A549 (cell line): ENCODE results near the gene EGFL8.

Source experiments
- CHD2 ChIP-seq: fragments of 150-350 bp; IDR thresholded peaks from 2 replicates; pipeline ENCODE4 v1.6.1; 2014; ENCODE audit warnings: low read length; ENCODE audit not compliant: partially characterized antibody
- CTCF ChIP-seq: fragments of >200 bp; sonication (Bioruptor Twin); formaldehyde crosslinking; IDR thresholded peaks from 3 replicates; pipeline ENCODE4 v1.5.1; 2016
- GATA3 ChIP-seq: IDR thresholded peaks from 2 replicates; pipeline ENCODE4 v1.6.1; 2012; ENCODE audit warnings: borderline replicate concordance
- HDAC2 ChIP-seq: fragments of 200-600 bp; sonication (generic); IDR thresholded peaks from 2 replicates; pipeline ENCODE4 v1.6.1; 2016
- HEYL ChIP-seq: fragments of 250-450 bp; sonication (Bioruptor Pico); IDR thresholded peaks from 2 replicates; pipeline ENCODE4 v1.8.0; 2021; ENCODE audit warnings: mild to moderate bottlenecking, moderate library complexity
- HOXA7 ChIP-seq: fragments of 250-450 bp; sonication (Bioruptor Pico); IDR thresholded peaks from 2 replicates; pipeline ENCODE4 v1.5.0; 2020; ENCODE audit warnings: mild to moderate bottlenecking, moderate library complexity
- POLR2A ChIP-seq: IDR thresholded peaks from 2 replicates; pipeline ENCODE4 v1.6.1; 2012; ENCODE audit warnings: mild to moderate bottlenecking, low read length
- SMC3 ChIP-seq: fragments of >200 bp; sonication (Bioruptor Twin); formaldehyde crosslinking; IDR thresholded peaks from 3 replicates; pipeline ENCODE4 v1.6.1; 2018; ENCODE audit warnings: inconsistent platforms
- TP53 ChIP-seq: fragments of 250-450 bp; sonication (Bioruptor Pico); IDR thresholded peaks from 2 replicates; pipeline ENCODE4 v1.5.0; 2021; ENCODE audit warnings: mild to moderate bottlenecking, moderate library complexity
- TF ChIP-seq, protein P1 (sequence below): IDR thresholded peaks from 2 replicates; pipeline ENCODE4 v1.6.1; 2012

DNA sequence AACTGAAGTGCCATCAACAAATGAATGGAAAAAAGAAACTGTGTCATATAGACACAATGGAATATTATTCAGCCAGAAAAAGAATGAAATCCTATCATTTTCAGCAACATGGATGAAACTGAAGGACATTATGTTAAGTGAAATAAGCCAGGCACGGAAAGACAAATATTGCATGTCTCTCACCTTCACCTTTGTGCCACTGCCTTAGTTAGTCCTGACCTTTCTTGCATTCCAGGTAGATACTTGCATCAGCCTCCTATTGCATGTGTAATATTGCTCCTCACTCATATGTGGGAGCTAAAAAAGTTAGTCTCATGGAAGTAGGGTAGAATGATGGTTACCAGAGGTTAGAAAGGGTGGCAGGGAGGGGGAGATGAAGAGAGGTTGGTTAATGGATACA lies 44.6 kb downstream of the EGFL8 start:
- TF ChIP-seq TP53 (CRISPR knock-in tag): no peak
- TF ChIP-seq CTCF: no peak
- TF ChIP-seq, protein P1, sequence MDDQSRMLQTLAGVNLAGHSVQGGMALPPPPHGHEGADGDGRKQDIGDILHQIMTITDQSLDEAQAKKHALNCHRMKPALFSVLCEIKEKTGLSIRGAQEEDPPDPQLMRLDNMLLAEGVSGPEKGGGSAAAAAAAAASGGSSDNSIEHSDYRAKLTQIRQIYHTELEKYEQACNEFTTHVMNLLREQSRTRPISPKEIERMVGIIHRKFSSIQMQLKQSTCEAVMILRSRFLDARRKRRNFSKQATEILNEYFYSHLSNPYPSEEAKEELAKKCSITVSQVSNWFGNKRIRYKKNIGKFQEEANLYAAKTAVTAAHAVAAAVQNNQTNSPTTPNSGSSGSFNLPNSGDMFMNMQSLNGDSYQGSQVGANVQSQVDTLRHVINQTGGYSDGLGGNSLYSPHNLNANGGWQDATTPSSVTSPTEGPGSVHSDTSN: no peak
- TF ChIP-seq HEYL (CRISPR knock-in tag): no peak
- no peak for TF ChIP-seq HDAC2
- no peak for TF ChIP-seq HOXA7
- no peak for TF ChIP-seq POLR2A
- no peak for TF ChIP-seq GATA3
- TF ChIP-seq SMC3: no peak
- no peak for TF ChIP-seq CHD2
